ENCODE results near the gene OR6J1. TPM values are rescaled to one million over a fixed set of nuclear protein-coding genes. Genes with fewer than 3 reads are reported as not detected.
A peak's percentile ranks its signal among the peaks of the same experiment; 100 is the strongest.

The OR6J1 gene
- total and polyA plus RNA-seq, 9 of the 15 experiments (the other 6 are each of a cell fraction or from before 2014, with no cell fraction given): not detected

- H4K20me1 ChIP-seq (replicated peaks; ENCODE audit: control insufficient read depth, insufficient read depth, low read length): no peaks in the 10 kb centered on the region; the same call in 1 of the 2 replicates
- H3K79me2 ChIP-seq (ENCODE audit: control insufficient read depth, insufficient read depth, low read length): no peaks in the 10 kb centered on the region
- FAIRE-seq: no peak
- H3K4me2 ChIP-seq (ENCODE audit: insufficient read depth, low read length): no peak overlapping the region
- no peak overlapping the region for H3K27ac ChIP-seq (ENCODE audit: extremely low read depth, low read depth, low read length)
- no peak for ATAC-seq
- in situ Hi-C loops (cut with MboI): no loop called here
- no peak for TF ChIP-seq EWSR1 (IDR thresholded peaks at IDR 0.05; ENCODE audit: borderline replicate concordance, low read depth, partially characterized antibody)
- TF ChIP-seq STAT5B (CRISPR knock-in tag; IDR thresholded peaks at IDR 0.05): no peak
- TF ChIP-seq IRF2 (CRISPR knock-in tag; IDR thresholded peaks at IDR 0.05): no peak
- 84% methylated on average over 3 of the region's 3 CpGs for WGBS (ENCODE audit: insufficient coverage, low coverage, missing lambda C conversion rate)
- ChIA-PET POLR2A (interaction anchor here (1.8 kb wide), 1 partner anchor 8 kb away, joined by 8 read pairs; the partner anchor contains the start of gene ABHD4), CTCF (ENCODE audit: low intra/inter-chr PET ratio) (no interaction called here)
- no peaks in the 10 kb centered on the region for H3K9me1 ChIP-seq (ENCODE audit: control insufficient read depth, insufficient read depth, low read length)
- DNase-seq (ENCODE audit: extremely low read depth in 1 of 4, low spot score in 3 of 4): no peak
- intact Hi-C loops (cut with micrococcal nuclease): no loop called here
- H3K9ac ChIP-seq (ENCODE audit: insufficient read depth in 1 of 2, low read depth in 2 of 2, low read length in 2 of 2): no peak overlapping the region
- no peaks in the 10 kb centered on the region for H3K27me3 ChIP-seq (ENCODE audit: control insufficient read depth in 2 of 2, insufficient read depth in 2 of 2, low read length in 2 of 2)
- H2AFZ ChIP-seq (ENCODE audit: low read depth, low read length): no peak overlapping the region
- no TSS peak for BruUV-seq (replicated peaks)
- peaks cover 53% of the 10 kb centered on the region; the same call in 2 of the 3 replicates for H3K36me3 ChIP-seq (ENCODE audit: control insufficient read depth, insufficient read depth, low read length)
- H3K4me3 ChIP-seq: no peak overlapping the region
- no peaks in the 10 kb centered on the region for H3K4me1 ChIP-seq (replicated peaks in 1 of 2; ENCODE audit: control insufficient read depth in 2 of 2, insufficient read depth in 2 of 2, low read length in 2 of 2)
- H3K9me3 ChIP-seq (replicated peaks; ENCODE audit: control insufficient read depth, insufficient read depth, low read depth, low read length): no peaks in the 10 kb centered on the region
Observed at GRCh38 chr14:22607291-22607690, 36.9 kb downstream of the OR6J1 start.

GRCh38 chr14:22606380-22606779 is 37.8 kb downstream of the OR6J1 start:
- BruUV-seq (replicated peaks): no TSS peak
- intact Hi-C loops (cut with micrococcal nuclease) (no loop called here), in situ Hi-C loops (cut with MboI) (no loop called here)
- POLR2A ChIA-PET: no interaction called here
- Histone ChIP-seq H4K20me1 (replicated peaks; ENCODE audit: control insufficient read depth, insufficient read depth, low read length) (no peaks in the 10 kb centered on the region; the same call in 1 of the 2 replicates), H3K4me2 (ENCODE audit: insufficient read depth, low read length) (no peak overlapping the region), H3K4me1 (replicated peaks in 1 of 2; ENCODE audit: control insufficient read depth in 2 of 2, insufficient read depth in 2 of 2, low read length in 2 of 2) (no peaks in the 10 kb centered on the region; a peak in 1 of 5 replicates), H3K9me3 (replicated peaks; ENCODE audit: control insufficient read depth, insufficient read depth, low read depth, low read length) (no peaks in the 10 kb centered on the region), H3K36me3 (ENCODE audit: control insufficient read depth, insufficient read depth, low read length) (peaks cover 61% of the 10 kb centered on the region; the same call in 2 of the 3 replicates), H3K9ac (ENCODE audit: insufficient read depth in 1 of 2, low read depth in 2 of 2, low read length in 2 of 2) (no peak overlapping the region), H2AFZ (ENCODE audit: low read depth, low read length) (no peak overlapping the region), H3K79me2 (ENCODE audit: control insufficient read depth, insufficient read depth, low read length) (no peaks in the 10 kb centered on the region), H3K27ac (ENCODE audit: extremely low read depth, low read depth, low read length) (no peak overlapping the region), H3K9me1 (ENCODE audit: control insufficient read depth, insufficient read depth, low read length) (no peaks in the 10 kb centered on the region), H3K4me3 (no peak overlapping the region), H3K27me3 (ENCODE audit: control insufficient read depth in 2 of 2, insufficient read depth in 2 of 2, low read length in 2 of 2) (no peaks in the 10 kb centered on the region)
- 59% methylated on average over 6 of the region's 6 CpGs for WGBS (ENCODE audit: insufficient coverage, low coverage, missing lambda C conversion rate)
- ATAC-seq (no peak), FAIRE-seq (no peak), DNase-seq (ENCODE audit: extremely low read depth in 1 of 4, low spot score in 3 of 4) (no peak)
- TF ChIP-seq FOXA3 (CRISPR knock-in tag; conservative IDR thresholded peaks at IDR 0.05 in 1 of 2, IDR thresholded peaks at IDR 0.05 in 1 of 2): peak in 1 of 2 experiments; percentile 40; a peak in 1 of 4 replicates
- TF ChIP-seq ZNF507 (tag; conservative IDR thresholded peaks at IDR 0.05): no peak
- CTCF ChIA-PET (ENCODE audit: low intra/inter-chr PET ratio): no interaction called here
